HPDE6-E6E7 (cell line): Measurements from ENCODE around the gene ACOT11.

Source experiments
- DNase-seq: peaks from one replicate; pipeline ENCODE4 v3.0.0; 2011; ENCODE audit warnings: missing footprints; ENCODE audit errors: extremely low spot score

The ACOT11 gene

DNA sequence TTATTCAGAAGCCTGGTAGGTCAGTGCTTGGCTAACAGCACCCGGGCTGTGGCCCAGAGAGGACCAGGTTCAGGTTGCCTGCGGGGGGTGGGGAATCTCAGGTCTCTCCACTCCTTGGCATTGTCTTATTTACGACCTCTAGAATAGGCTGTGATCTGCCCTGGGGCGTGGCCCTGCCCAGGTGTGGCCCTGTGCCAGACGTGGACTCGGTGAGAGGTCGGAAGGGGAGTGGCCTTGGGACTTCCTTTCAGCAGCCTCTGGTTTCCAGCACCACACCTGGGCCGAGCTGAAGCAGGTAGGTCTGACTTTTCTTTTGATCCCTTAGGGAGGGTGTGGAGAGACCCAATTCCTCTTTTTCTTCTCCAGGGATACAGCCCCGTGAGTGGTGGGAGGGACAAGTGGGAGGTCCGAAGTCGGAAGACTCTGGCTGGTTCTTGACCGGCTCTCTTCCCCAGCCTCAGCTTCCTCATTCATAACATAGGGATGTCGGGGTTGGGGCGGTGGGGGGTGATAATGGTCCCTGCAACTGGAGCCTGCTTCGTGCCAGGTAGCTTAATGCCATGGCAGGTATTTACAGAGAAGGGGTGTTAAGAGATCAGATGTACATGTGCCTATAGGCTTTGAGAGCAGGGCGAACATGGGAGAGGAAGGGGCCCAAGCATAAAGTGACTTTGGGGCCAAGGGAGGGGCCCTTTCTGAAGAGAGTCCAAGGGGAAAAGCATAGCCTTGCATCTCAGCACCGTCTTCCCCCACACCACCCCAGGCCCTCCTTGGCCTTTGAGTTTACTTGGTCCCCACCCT, 16.5 kb downstream of the ACOT11 start:
- peak; percentile 78 for DNase-seq

DNA sequence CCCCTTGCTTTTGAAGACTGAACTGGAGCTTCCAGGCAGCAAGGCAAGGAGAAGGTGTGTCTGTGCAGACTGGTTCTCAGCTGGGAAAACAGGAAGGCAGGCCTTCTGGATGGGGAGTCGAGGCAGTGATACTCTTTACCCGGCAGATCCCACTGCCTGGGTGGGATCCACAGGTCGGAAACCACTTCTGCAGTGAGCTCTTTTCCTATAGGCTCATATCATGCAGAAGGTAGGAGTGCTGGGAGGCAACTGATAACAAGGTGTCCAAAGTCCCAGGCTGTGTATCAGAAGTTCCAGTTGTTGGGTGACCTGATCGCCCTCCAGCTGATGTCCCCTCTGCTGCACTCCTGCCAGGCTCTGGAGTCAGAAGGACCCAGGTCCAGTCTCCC, 17.1 kb downstream of the ACOT11 start:
- DNase-seq = no peak

DNA sequence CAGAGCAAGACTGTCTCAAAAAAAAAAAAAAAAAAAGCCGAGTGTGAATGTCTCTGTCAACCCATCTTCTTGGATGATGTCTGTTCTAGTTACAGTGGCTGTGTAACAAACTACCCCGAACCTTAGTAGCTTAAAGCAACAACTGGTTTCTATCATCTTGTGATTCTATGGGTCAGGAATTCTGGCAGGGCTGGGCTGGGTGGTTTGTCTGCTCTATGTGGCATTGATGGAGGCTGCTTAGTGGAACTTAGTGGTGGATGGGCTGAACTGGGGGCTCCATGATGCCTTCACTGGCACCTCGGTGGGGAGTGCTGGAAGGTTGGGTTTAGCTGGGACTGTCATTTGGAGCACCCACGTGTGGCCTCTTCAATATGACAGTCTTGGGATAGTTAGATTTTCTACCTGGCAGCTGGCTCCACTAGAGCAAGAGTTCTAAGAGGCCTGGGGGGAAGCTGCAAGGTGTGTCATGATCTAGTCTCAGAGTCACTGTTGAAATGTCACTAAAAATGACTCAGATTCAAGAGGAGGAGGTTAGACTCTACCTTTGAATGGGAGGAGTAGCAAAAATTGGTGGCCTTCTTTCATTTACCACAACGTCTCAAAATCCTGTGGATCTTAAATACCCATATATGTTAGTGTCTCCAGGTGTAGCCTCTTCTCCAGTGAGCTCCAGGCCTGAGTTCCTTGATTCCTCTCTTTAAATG, 18.6 kb downstream of the ACOT11 start:
- no peak for DNase-seq

DNA sequence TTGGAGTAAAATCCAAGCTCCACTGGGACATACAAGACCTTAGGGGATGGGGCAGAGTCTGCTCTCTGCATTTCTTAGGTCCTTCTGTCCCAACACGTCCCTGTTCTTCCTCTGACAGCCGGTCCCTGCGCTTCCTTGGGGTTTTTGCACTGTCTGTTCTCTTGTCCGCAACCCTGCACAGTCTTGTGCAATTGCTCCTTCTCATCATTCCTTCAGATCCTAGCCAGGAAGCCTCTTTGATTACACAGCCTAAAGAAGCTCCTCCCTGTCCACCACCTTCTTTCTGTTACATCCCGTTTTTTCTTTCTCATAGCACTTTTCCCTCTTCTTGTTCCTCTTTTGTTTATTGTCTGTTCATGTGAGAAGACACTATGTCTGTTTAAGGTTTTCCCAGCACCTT, 19.9 kb downstream of the ACOT11 start:
- no peak for DNase-seq

DNA sequence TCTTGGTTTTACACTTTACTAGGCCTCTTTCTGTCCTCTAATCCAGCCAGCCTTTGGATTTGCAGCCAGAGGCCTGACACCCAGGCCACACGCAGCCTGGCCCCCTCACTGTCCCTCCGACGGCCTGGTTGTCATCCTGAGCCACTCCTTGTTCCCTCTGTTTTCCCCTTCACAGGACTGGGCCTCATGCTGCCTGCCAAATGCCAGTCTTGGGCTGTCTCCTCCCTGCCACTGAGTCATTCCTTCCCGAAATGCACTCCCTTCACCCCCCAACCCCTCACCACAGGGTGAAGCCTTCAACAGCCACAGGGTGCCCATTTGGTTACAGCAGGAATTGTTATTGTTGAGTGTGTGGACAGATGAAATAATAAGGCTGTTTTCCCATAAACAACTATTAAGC, 21.3 kb downstream of the ACOT11 start:
- DNase-seq = no peak

- no peak for DNase-seq
These were observed 22.1 kb downstream of the ACOT11 start for GRCh38 chr1:54570161-54570560.

GRCh38 chr1:54571326-54571725, 23.3 kb downstream of the ACOT11 start:
- no peak for DNase-seq

- DNase-seq = no peak
These were observed 23.9 kb downstream of the ACOT11 start for GRCh38 chr1:54571803-54572541.

DNA sequence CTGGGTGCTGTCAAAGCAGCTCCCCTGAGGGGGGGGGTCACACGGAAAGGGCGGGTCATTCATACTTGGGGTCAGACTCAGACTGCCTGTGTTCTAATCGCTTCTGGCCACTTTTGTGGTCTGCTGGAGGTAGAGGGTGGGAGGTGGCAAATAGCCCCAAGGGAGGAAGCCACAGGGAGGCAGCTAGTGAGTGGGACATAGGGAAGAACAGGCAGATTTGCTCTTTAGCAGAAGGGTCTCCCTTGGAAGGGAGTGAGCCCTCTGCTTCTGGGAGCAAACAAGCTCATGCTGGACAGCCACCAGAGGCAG, 24.5 kb downstream of the ACOT11 start:
- no peak for DNase-seq

DNA sequence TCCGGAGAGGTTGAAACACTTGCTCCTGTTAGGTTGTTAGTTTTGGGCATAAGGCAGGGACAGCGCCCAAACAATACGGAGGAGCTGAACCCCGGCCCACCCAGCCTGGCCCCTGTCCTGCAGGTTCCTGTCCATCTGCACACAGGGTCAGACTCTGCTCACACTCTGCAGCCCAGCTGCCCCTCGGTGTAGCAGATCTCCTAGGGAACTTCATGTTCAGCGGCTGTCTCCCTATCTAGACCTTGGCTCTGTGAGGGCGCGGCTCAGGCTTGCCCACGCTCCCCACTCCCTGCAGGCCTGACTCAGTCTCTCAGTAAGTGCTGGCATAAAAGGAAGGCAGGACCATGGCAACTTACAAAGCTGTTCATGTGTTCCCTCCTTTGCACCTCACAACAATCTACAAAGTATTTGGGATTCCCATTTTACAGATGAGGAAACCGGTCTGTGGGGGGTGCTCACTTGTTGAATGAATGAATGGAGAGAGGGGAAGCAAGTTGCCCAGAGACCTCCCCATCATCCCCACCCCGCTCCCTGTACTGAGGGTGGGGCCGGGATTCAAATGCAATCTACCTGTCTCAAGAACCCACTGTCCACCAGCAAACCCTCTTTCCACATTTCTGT, 26.2 kb downstream of the ACOT11 start:
- DNase-seq = no peak

GRCh38 chr1:54575161-54575560, 27.1 kb downstream of the ACOT11 start:
- DNase-seq = no peak

DNA sequence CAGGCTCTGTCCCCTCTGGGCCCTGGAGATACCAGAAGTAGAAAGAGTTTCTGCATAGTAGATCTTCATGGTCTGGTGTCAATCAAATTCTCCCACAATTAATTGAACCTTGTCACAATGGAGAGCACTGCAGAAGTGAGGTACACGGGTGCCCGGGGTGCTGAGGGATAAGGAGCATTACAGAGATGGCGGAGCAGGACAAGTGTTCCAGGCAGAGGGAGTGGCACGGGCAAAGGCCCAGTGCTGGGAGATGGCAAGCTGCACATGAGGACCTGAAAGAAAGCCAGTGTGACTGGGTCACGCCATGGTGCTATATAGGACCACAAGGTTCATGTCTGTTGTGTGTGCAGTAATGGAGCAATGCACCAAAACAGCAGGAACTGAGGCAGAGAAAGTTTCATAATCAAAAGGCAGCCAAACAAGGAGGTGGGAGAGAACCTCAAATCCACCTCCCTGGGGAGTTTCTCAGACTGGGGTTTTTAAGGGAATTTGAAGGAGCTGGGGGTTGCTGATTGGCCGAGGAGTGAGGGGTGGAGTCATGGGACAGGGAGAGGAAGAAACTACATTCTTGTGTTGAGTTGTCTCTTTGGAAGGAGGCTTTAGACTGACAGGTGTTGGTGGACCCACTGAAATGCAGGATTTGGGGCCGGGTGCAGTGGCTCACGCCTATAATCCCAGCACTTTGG, 27.7 kb downstream of the ACOT11 start:
- no peak for DNase-seq

- no peak for DNase-seq
These were observed 29.6 kb downstream of the ACOT11 start for GRCh38 chr1:54577612-54578011.

DNA sequence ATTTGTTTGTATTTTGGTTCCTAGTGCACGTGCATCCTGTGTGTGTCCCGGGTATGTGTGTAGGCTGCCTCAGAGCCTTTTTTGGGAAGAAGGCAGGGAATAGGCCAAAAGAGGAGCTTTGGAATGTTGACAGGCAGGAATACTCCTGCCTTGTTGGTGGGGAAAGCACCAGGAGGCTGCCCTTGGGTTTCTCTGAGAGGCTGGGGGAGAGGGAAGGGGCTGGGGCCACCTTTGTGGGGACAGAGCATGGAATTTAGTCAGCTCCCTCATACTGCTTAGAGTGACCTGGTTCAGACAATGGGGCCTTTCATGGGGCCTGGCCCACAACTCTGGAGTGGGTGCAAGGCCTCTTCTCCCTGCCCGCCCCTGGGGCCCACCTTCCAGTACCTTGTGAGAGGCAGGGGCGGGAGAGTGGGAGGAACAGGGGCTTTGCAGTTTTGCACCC, 31.3 kb downstream of the ACOT11 start:
- no peak for DNase-seq

- DNase-seq = no peak
These were observed 33.0 kb downstream of the ACOT11 start for GRCh38 chr1:54580856-54581550.

DNA sequence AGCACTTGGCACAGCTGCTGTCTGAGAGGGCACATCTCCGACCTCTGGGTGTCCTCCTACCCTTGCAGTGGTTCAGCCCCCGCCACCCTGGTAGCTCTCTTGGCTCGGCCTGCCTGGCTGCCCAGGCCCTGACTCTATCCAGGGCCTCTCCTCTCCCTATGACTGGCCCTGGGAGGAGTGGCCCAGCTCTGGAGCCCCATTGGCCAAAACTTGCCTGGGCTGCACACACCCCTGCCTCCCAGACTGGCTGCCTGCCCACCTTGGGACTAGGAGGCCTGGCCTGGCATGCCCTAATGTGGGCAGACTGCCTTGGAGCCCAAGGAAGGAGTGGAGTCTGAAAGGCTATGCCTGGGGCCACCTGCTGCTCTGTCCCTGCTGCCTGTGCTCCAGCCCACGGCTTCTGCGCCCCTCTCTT, 33.6 kb downstream of the ACOT11 start:
- peak; percentile 99 for DNase-seq

GRCh38 chr1:54582566-54583306, 34.7 kb downstream of the ACOT11 start:
- no peak for DNase-seq

GRCh38 chr1:54583307-54583686, 35.3 kb downstream of the ACOT11 start:
- DNase-seq = no peak

DNA sequence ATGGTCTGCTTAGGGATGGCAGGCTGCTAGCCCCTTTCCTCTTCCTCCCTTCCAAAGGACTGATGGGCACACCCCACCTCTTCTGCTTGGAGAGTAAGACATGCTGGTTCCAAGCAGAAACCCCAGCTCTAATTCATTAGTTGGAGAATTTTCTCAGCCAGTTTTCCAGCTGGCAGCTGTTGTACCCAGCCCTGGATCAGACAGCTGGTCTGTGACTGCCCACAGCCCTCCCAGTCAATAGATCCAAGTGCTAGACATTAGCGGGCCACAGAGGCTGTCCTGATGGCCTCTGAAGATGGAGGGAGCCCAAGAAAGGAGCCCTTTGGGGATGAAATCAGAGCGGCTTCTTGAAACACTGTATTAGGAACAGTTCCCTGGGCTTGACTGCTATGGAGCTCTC, 35.8 kb downstream of the ACOT11 start:
- no peak for DNase-seq

- no peak for DNase-seq
These were observed 36.5 kb downstream of the ACOT11 start for GRCh38 chr1:54584575-54584974.
